ENCODE results near the gene POC1A. TPM values are rescaled to one million over a fixed set of nuclear protein-coding genes. Genes with fewer than 3 reads are reported as not detected.

POC1A gene
- total RNA-seq, 1 donor = 1.8 TPM

DNA sequence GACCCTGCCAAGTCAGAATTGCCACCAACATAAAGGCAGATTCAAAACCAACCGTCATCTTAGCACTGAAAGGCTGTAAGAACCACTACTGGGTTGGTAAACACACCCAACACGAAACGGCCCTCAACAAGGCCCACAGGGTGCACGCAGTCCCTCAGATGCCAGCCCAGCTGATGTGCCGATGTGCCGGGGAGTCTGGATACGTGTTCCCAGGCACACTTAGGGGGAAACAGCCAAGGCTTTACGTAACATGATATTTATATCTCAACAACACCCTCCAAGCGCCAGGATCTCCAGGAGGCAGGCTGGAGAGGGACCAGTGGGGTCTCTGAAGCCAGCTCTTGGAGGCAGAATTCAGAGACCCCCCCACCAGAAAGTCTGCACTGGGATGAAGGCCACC lies 14.2 kb downstream of the POC1A start:
- H3K27ac ChIP-seq (ENCODE audit: low read depth, low read length) = no peak overlapping the region
- TF ChIP-seq, protein P1, sequence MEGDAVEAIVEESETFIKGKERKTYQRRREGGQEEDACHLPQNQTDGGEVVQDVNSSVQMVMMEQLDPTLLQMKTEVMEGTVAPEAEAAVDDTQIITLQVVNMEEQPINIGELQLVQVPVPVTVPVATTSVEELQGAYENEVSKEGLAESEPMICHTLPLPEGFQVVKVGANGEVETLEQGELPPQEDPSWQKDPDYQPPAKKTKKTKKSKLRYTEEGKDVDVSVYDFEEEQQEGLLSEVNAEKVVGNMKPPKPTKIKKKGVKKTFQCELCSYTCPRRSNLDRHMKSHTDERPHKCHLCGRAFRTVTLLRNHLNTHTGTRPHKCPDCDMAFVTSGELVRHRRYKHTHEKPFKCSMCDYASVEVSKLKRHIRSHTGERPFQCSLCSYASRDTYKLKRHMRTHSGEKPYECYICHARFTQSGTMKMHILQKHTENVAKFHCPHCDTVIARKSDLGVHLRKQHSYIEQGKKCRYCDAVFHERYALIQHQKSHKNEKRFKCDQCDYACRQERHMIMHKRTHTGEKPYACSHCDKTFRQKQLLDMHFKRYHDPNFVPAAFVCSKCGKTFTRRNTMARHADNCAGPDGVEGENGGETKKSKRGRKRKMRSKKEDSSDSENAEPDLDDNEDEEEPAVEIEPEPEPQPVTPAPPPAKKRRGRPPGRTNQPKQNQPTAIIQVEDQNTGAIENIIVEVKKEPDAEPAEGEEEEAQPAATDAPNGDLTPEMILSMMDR (IDR thresholded peaks at IDR 0.05; ENCODE audit: extremely low read depth, low read depth, low read length) = no peak
- no peaks in the 10 kb centered on the region for H3K27me3 ChIP-seq (ENCODE audit: insufficient read depth, low read length)
- peaks cover 2% of the 10 kb centered on the region for H3K36me3 ChIP-seq (ENCODE audit: insufficient read depth, low read length)
- H3K9me3 ChIP-seq (ENCODE audit: low read depth, low read length) = no peaks in the 10 kb centered on the region
- no peak overlapping the region for H3K4me3 ChIP-seq (ENCODE audit: insufficient read depth, low read length)
- no peaks in the 10 kb centered on the region for H4K20me1 ChIP-seq (ENCODE audit: insufficient read depth, low read length)
- no peak overlapping the region for H3K4me2 ChIP-seq (ENCODE audit: insufficient read depth, low read length)
- H2AFZ ChIP-seq (ENCODE audit: low read length) = no peak overlapping the region
- peaks cover 6% of the 10 kb centered on the region for H3K79me2 ChIP-seq (ENCODE audit: insufficient read depth, low read length)
- peak; percentile 8 for DNase-seq (ENCODE audit: insufficient read length, low spot score, missing footprints)
- H3K4me1 ChIP-seq (ENCODE audit: insufficient read depth, low read length) = no peaks in the 10 kb centered on the region

DNA sequence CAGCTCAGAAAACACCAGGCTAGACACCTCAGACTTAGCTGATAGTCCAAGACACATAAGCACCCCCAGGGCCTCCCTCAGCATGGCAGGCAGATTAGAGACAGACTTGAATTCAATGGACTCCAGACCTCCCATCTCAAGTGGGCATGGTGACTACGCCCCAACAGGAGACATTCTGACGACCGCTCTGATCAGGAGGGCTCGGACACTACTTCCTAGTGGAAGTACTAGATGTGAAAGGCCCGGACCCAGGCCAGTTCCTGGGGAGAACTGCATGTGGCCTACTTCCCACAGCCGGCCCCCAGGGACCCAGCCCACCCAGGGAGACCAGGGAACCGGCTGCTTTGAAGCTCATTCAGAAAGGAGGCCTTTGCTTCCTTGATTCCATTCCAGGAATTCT lies 16.9 kb downstream of the POC1A start:
- H3K4me3 ChIP-seq (ENCODE audit: insufficient read depth, low read length) = no peak overlapping the region
- TF ChIP-seq, protein P1 (IDR thresholded peaks at IDR 0.05; ENCODE audit: extremely low read depth, low read depth, low read length) = no peak
- H3K36me3 ChIP-seq (ENCODE audit: insufficient read depth, low read length) = no peaks in the 10 kb centered on the region
- DNase-seq (ENCODE audit: insufficient read length, low spot score, missing footprints) = peak; percentile 30
- H4K20me1 ChIP-seq (ENCODE audit: insufficient read depth, low read length) = peaks cover 4% of the 10 kb centered on the region
- H3K4me2 ChIP-seq (ENCODE audit: insufficient read depth, low read length) = no peak overlapping the region
- no peaks in the 10 kb centered on the region for H3K4me1 ChIP-seq (ENCODE audit: insufficient read depth, low read length)
- H2AFZ ChIP-seq (ENCODE audit: low read length) = no peak overlapping the region
- no peak overlapping the region for H3K27ac ChIP-seq (ENCODE audit: low read depth, low read length)
- H3K27me3 ChIP-seq (ENCODE audit: insufficient read depth, low read length) = no peaks in the 10 kb centered on the region
- no peaks in the 10 kb centered on the region for H3K9me3 ChIP-seq (ENCODE audit: low read depth, low read length)
- H3K79me2 ChIP-seq (ENCODE audit: insufficient read depth, low read length) = no peaks in the 10 kb centered on the region

DNA sequence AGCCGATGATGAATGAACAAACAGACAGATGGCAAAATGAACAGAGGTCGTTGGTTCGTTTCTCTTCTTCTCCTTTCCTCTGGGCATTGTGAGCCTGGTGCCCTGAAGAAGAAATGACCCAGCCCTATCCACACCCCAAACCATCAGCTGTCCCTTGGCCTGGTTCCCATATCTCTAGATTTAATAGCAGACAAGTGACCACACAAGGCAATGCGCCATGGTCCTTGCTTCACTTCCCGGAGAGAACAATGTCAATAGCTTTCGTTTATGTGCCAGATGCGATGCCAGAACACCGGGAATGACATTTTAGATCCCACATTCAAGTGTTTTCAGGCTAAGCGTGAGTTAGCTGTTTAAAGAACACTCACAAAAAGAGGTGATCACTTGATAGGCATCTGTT lies 17.7 kb downstream of the POC1A start:
- TF ChIP-seq, protein P1 (IDR thresholded peaks at IDR 0.05; ENCODE audit: extremely low read depth, low read depth, low read length) = no peak
- Histone ChIP-seq H3K9me3 (ENCODE audit: low read depth, low read length) (no peaks in the 10 kb centered on the region), H3K4me3 (ENCODE audit: insufficient read depth, low read length) (no peak overlapping the region), H3K4me1 (ENCODE audit: insufficient read depth, low read length) (no peaks in the 10 kb centered on the region), H3K27ac (ENCODE audit: low read depth, low read length) (peak overlapping the region; percentile 3), H3K27me3 (ENCODE audit: insufficient read depth, low read length) (no peaks in the 10 kb centered on the region), H3K79me2 (ENCODE audit: insufficient read depth, low read length) (no peaks in the 10 kb centered on the region), H2AFZ (ENCODE audit: low read length) (peak overlapping the region; percentile 80), H3K4me2 (ENCODE audit: insufficient read depth, low read length) (peak overlapping the region; percentile 14), H4K20me1 (ENCODE audit: insufficient read depth, low read length) (peaks cover 4% of the 10 kb centered on the region), H3K36me3 (ENCODE audit: insufficient read depth, low read length) (no peaks in the 10 kb centered on the region)
- peak; percentile 83 for DNase-seq (ENCODE audit: insufficient read length, low spot score, missing footprints)

DNA sequence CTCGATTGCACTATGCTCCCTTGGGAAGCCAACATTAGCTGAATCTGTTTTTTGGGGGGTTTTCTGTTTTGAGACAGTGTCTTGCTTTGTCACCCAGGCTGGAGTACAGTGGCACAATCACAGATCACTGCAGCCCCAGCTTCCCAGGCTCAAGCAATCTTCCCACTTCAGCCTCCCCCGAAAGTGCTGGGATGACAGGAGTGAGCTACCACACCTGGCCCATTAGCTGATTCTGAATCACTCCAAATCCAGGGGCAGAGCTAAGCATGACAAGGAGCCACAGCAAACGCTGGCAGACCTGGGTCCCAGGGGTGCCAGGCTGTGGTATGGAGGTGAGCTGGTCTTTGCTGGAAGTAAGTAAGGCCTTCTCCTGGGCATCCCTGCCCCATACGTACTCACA lies 18.9 kb downstream of the POC1A start:
- no peaks in the 10 kb centered on the region for H3K9me3 ChIP-seq (ENCODE audit: low read depth, low read length)
- TF ChIP-seq, protein P1 (IDR thresholded peaks at IDR 0.05; ENCODE audit: extremely low read depth, low read depth, low read length) = no peak
- no peaks in the 10 kb centered on the region for H3K27me3 ChIP-seq (ENCODE audit: insufficient read depth, low read length)
- no peaks in the 10 kb centered on the region for H3K4me1 ChIP-seq (ENCODE audit: insufficient read depth, low read length)
- no peak overlapping the region for H3K4me2 ChIP-seq (ENCODE audit: insufficient read depth, low read length)
- H3K36me3 ChIP-seq (ENCODE audit: insufficient read depth, low read length) = no peaks in the 10 kb centered on the region
- no peak overlapping the region for H3K27ac ChIP-seq (ENCODE audit: low read depth, low read length)
- H3K79me2 ChIP-seq (ENCODE audit: insufficient read depth, low read length) = no peaks in the 10 kb centered on the region
- H2AFZ ChIP-seq (ENCODE audit: low read length) = no peak overlapping the region
- peaks cover 4% of the 10 kb centered on the region for H4K20me1 ChIP-seq (ENCODE audit: insufficient read depth, low read length)
- no peak overlapping the region for H3K4me3 ChIP-seq (ENCODE audit: insufficient read depth, low read length)
- peak; percentile 9 for DNase-seq (ENCODE audit: insufficient read length, low spot score, missing footprints)
